ENCODE measurements around the gene ANGEL1. TPM values are rescaled to one million over a fixed set of nuclear protein-coding genes. Genes with fewer than 3 reads are reported as not detected.

The ANGEL1 gene
- total and polyA plus RNA-seq, 2 of the 13 experiments (the other 11 are each of a cell fraction or from before 2014, with no cell fraction given) = 14.3 to 20.1 TPM

DNA sequence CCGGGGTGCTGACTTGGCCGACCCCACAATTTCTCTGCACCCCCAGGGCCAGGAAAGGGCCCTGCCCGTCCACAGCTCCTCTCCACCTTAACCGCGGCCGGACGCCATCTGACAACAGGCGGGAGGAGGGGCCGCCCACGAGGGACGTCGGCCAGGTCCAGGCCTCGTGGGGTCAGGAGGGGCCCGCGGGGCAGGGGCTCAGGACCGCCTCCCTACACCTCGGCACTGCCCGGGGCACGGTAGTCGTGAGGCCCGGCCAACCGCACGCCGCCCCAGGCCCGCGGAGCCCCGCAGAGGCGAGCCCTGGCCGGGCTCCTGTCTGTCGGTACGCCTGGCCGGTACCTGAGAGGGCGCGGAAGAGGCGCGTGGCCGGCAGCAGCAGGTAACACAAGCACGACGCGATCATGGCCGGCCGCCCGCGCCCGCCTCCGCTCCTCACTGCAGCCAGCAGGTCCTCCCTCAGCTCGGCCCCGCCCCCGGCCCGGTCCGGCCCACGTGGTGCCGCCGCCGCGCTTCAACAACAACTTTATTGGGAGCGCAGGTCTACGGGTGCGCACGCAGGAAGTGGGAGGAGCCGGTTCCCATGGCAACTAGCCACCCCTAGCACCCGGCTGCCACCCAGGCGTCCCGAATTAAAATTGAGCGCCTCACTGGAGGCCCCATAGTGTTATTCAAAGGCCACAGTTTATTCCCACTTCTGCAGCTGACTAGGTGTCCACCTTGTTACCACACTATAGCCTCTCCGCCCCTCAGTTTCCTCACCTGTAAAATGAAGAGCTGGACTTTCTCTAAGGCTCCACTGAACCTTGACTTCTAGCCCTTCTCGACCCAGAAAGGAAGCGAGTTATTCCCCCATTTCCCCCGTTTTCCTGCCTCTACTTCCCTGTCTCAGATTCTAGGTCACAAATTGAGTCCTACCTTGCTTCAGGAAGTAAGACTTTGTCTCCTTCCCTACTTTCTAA, at the start of gene ANGEL1 (continued):
- TF ChIP-seq MTF2 (CRISPR knock-in tag; IDR thresholded peaks at IDR 0.05; ENCODE audit: borderline replicate concordance) = no peak
- peak; percentile 90 for TF ChIP-seq HOXA3 (CRISPR knock-in tag; IDR thresholded peaks at IDR 0.05)
- TF ChIP-seq NFATC3 (CRISPR knock-in tag; IDR thresholded peaks at IDR 0.05) = no peak
- no peak for TF ChIP-seq MLLT10 (CRISPR knock-in tag; IDR thresholded peaks at IDR 0.05)
- TF ChIP-seq, protein P1, sequence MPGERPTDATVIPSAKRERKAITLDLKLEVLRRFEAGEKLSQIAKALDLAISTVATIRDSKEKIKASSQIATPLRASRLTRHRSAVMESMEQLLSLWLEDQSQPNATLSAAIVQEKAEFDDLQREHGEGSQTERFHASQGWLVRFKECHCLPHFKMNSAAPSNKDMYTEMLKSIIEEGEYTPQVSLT (CRISPR knock-in tag; IDR thresholded peaks at IDR 0.05; ENCODE audit: borderline replicate concordance, low read depth) = no peak
- TF ChIP-seq ATF2 (CRISPR knock-in tag; IDR thresholded peaks at IDR 0.05) = peak; percentile 51; the same call in 1 of the 2 replicates
- peak; percentile 49; the same call in 1 of the 2 replicates for TF ChIP-seq MIXL1 (CRISPR knock-in tag; IDR thresholded peaks at IDR 0.05)
- no peak for TF ChIP-seq HMGA1 (CRISPR knock-in tag; conservative IDR thresholded peaks at IDR 0.05)
- no peak for TF ChIP-seq ZNF569 (CRISPR knock-in tag; IDR thresholded peaks at IDR 0.05; ENCODE audit: borderline replicate concordance)
- TF ChIP-seq RBM22 (optimal IDR thresholded peaks at IDR 0.05; ENCODE audit: low read length) = peak; percentile 85
- no peak for TF ChIP-seq ZNF496 (CRISPR knock-in tag; IDR thresholded peaks at IDR 0.05; ENCODE audit: insufficient replicate concordance)
- TF ChIP-seq ZEB1 (IDR thresholded peaks at IDR 0.05; ENCODE audit: insufficient replicate concordance, low read depth) = no peak
- TF ChIP-seq AKAP8 (CRISPR knock-in tag; IDR thresholded peaks at IDR 0.05) = 0 out of 2 replicates have a peak, but pooled peaks have one; percentile 46
- TF ChIP-seq FOSL2 (CRISPR knock-in tag; IDR thresholded peaks at IDR 0.05) = peak; percentile 49; the same call in 1 of the 2 replicates
- TF ChIP-seq ZFYVE20 (CRISPR knock-in tag; IDR thresholded peaks at IDR 0.05; ENCODE audit: borderline replicate concordance, low read depth) = no peak
- no peak for TF ChIP-seq PCBP1 (IDR thresholded peaks at IDR 0.05; ENCODE audit: borderline replicate concordance, low read depth, low read length)
- TF ChIP-seq SAP130 (CRISPR knock-in tag; IDR thresholded peaks at IDR 0.05; ENCODE audit: low read depth) = peak; percentile 96
- no peak for TF ChIP-seq BRCA1 (CRISPR knock-in tag; IDR thresholded peaks at IDR 0.05)
- TF ChIP-seq MIER3 (CRISPR knock-in tag; IDR thresholded peaks at IDR 0.05; ENCODE audit: borderline replicate concordance) = peak; percentile 72; the same call in 1 of the 2 replicates
- TF ChIP-seq, protein P2, sequence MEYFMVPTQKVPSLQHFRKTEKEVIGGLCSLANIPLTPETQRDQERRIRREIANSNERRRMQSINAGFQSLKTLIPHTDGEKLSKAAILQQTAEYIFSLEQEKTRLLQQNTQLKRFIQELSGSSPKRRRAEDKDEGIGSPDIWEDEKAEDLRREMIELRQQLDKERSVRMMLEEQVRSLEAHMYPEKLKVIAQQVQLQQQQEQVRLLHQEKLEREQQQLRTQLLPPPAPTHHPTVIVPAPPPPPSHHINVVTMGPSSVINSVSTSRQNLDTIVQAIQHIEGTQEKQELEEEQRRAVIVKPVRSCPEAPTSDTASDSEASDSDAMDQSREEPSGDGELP (IDR thresholded peaks at IDR 0.05; ENCODE audit: borderline replicate concordance, low read depth) = no peak
- no peak for TF ChIP-seq ISX (CRISPR knock-in tag; conservative IDR thresholded peaks at IDR 0.05)
- TF ChIP-seq ZNF121 (CRISPR knock-in tag; IDR thresholded peaks at IDR 0.05) = peak; percentile 28; the same call in 1 of the 2 replicates
- no peak; the same call in 1 of the 2 replicates for TF ChIP-seq NCOR1 (IDR thresholded peaks at IDR 0.05; ENCODE audit: borderline replicate concordance, low read length)
- TF ChIP-seq GTF2F1 (IDR thresholded peaks at IDR 0.05; ENCODE audit: low read length) = no peak
- TF ChIP-seq REPIN1 (CRISPR knock-in tag; IDR thresholded peaks at IDR 0.05; ENCODE audit: borderline replicate concordance, low read depth) = peak; percentile 63; the same call in 1 of the 2 replicates
- TF ChIP-seq ZNF776 (CRISPR knock-in tag; IDR thresholded peaks at IDR 0.05) = no peak; the same call in 1 of the 2 replicates
- peak; percentile 48; the same call in 1 of the 2 replicates for TF ChIP-seq ZNF768 (CRISPR knock-in tag; IDR thresholded peaks at IDR 0.05)
- TF ChIP-seq ZNF841 (CRISPR knock-in tag; IDR thresholded peaks at IDR 0.05; ENCODE audit: borderline replicate concordance) = 0 out of 2 replicates have a peak, but pooled peaks have one; percentile 6

Data from HepG2 (cell line).